CD4-positive, alpha-beta T cell treated with Interleukin-4 for 4 hours (primary cell): ENCODE results near the gene CERS4.
"Not testable (repeated sequence)": the region's sequence is repeated elsewhere in the genome, so short reads cannot be mapped to it uniquely, and the experiment has no call there.

Source experiments
- DNase-seq: peaks from one replicate; pipeline ENCODE4 v3.0.0-alpha.2; 2020

CERS4 gene

DNA sequence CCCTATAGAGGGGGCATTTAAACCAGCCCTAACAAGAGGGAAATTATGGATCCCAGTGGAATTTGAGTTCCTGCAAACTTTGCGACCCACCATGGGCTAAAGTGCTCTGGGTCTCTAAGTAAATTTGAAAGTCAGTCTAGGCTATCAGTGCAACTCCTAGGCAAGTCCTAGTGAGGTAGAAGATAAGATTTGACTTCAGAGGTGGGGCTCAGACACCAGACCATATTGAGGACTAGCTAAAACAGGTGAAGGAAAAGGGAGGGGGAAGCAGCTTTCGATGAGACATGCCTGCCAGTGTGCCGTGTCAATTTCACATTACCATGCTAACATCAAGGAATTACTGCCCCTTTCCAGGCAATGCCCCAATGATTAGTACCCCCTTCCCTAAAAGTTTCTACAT is 60.6 kb downstream of the CERS4 start:
- no peak for DNase-seq

DNA sequence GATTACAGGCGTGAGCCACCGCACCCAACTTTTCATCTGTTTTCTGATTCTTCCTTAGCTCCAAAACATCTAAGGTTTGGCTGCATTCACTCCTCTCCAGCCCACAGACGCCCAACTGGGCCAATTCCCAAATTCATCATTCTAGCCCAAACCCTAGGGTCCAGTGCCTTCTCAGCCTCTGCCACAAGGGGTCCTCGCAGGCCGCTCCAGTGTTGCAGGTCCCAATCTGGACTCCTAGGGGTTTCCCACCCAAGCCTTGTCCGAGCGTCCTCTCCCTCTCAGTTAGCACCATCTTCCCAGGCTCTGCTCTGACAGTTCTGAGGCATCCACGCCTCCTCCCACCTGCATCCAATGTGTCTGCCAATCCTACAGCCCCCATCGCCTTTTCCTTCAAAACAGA is 67.3 kb downstream of the CERS4 start:
- DNase-seq, result not testable (repeated sequence)

DNA sequence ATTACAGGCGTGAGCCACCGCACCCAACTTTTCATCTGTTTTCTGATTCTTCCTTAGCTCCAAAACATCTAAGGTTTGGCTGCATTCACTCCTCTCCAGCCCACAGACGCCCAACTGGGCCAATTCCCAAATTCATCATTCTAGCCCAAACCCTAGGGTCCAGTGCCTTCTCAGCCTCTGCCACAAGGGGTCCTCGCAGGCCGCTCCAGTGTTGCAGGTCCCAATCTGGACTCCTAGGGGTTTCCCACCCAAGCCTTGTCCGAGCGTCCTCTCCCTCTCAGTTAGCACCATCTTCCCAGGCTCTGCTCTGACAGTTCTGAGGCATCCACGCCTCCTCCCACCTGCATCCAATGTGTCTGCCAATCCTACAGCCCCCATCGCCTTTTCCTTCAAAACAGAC is 82.2 kb downstream of the CERS4 start:
- not testable (repeated sequence) for DNase-seq

DNA sequence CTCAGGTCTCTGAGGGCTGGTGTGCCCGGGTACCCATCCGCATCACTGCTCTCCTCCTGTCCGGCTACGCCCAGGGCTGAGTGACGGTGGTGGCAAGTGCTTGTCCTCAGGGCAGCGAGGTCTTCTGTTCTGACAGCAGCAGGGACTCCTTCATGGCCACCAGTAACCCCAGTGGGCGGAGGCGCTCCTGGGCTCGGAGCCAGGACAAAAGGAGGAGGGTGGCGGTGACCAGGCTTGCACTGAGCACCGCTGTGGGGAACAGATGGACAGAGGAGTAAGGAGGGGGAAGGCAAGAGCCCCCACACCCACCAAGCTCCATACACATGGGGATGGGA is 93.2 kb downstream of the CERS4 start:
- no peak for DNase-seq

DNA sequence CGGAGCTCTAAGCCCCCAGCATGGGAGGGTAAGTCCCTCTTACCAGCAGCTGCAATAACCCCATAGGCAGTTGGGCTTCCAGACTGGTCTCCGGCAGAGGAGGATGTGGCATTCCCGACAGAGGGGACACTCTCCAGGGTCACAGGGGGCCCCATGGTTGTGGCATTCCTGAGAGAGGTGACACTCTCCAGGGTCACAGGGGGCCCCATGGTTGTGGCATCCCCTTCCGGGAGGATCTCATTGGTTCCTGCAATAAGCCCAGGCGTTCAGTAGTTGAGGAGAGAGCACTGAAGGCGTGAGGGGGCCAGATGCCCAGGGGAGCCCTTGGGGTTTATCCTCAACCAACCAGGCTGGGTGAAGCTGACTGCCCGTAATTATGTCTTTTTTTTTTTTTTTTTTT is 93.6 kb downstream of the CERS4 start:
- DNase-seq, result no peak

DNA sequence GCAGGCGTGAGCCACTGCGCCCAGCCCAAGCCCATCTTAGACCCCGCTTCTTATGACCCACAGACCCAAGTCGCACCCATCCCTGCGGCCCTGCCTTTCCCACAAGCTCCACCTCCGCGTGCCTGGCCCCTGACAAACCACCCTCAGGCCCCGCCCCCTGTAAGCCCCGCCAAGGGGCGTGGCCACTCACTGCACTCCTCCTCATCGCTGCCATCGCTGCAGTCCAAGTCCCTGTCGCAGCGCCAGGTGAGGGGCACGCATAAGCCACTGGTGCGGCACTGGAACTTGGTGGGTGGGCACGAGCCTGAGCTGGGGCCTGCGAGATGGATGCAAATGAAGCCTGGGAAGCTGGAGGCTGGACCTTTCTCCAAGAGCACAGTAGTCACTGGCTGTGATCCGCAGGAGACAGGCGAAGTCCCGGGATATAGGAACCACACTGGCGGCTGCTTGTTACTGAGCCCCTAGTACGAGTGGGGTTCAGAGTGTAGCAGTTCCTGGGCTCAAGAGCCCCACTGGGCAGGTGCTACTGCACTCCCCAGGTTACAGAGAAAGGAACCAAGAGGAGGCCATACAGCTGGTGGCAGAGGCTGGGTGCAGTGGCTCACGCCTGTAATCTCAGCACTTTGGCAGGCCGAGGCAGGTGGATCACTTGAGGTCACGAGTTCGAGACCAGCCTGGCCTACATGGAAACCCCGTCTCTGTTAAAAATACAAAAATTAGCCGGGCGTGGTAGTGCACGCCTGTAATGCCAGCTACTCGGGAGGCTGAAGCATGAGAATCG is 95.9 kb downstream of the CERS4 start:
- DNase-seq, result no peak

DNA sequence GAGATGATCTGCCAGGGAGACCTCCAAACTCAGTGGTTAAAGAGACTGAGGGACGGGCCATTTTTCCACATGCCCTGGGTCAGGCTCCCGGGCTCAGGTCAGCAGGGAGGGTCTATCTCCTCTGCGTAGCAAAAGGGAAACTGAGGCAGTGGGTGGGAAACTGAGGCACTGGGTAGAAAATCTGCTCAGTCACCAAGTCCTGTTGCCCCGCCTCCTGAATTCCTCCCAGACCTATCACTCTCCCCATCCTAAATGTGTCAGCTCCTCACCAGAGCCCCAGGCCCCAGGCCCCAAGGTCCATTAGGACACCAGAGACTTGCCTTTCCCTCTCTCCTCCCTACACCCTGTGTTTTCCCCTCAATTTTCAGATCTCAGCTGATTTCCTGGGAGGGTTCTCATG is 96.6 kb downstream of the CERS4 start:
- DNase-seq, result no peak

DNA sequence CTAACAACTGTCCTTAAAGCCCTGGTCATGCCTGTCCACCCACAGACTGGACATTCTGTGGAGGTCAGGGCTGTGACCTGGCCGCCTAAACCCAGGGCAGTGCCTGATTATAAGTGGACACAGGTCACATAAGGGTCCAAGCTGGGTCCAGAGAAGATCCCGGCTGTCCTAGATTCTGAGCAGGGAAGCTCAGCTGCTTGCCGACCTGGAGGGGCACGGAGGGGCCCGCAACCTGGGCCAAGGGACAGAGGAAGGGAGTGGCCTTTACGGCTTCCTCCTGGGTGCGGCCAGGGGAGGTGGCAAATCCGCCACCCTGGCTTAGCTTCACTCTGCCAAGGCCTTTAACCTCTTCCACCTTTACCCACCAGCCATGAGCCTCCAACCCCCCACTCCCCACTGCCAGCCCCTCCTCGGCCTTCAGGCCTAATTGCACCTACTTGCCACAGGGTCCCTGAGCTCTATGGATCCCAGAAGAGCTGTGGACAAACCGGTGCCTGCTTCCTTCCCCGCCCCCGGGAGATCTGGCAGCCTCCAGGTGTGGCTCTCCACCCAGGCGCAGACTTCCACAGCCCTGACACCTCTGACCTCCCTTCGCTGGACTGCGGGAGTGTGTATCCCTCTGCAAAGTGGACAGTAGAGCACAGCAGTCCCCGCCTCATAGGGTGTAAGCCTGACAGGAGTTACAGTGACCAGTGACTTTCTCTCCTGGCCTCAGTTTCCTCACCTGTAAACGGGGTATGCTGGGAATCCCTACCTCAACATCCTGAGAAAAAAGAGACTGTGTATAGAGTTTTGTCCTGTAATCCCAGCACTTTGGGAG is 97.3 kb downstream of the CERS4 start:
- DNase-seq, result no peak

DNA sequence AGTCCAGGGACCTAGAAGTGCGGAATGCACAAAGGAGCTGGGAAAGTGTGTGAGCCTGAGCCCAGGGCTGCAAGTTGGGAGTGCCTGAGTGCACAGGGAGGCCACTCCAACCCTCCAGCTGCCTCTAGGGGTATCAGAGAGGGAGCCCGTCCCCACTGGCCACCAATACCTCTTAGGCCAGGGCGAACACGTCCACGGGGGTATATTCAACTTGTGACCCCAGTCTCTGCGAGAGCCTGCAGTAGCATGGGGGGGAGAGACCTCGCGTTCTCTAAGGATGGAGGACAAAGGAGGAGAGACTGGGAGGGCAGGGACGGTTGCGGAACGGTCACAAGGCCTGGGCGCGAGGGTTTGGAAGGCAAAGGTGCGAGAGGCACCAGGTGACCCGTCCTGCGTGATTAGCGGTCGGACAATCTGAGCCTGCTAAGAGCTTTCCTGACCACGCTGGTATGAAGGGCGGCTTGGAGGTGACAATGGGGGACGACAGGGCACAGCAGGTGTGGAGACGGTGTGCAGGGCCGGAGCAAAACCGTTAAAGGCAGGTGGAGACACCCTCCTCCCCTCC is 98.3 kb downstream of the CERS4 start:
- DNase-seq, result no peak

DNA sequence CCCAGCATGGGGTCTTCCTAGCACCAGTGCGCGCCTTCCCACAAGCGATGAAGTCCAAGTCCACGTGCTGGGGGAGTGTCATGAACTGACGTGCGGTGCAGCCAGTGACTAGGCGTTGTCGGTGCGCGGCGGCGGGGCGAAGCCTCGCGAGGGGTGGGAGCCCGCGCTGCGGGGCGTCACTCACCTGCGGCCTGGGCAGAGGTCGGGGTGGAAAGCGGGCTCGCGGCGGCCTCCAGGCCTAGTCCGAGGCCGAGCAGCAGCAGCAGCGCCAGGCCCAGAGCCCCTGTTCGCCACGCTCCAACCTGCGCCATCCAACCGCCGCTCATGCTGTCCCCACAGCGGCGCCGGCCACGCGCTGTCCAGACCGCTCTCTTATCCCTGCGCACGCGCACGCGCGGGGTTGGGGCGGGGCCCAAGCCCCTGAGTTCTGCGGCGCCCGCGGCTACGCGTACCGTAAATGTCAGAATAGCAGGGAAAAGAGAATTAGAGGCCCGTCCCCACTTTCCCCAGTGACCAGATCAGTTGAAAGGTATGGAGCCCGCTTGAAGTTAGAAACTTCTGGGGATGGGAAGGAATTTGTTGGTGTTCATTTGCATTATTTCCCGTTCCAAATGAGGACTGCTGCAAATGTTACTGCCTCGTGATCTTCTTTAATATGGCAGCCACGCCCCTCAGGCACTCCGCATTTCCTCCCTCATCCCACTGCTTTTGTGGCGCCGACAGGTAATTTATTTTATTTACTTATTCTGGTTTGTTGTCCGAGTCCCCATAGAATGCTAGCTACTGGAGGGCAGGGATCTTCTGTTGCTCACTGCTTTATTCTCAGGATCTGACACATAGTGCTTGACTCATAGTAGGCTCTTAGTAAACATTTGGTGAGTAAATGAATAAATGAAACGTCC is 99.0 kb downstream of the CERS4 start, which contains the start of gene CD320:
Gene CD320, minus strand, starts transcription at position 394 of the 902 bp plus-strand sequence. Its CDS starts 68 bp downstream, at position 326.
- peak; percentile 80 for DNase-seq

DNA sequence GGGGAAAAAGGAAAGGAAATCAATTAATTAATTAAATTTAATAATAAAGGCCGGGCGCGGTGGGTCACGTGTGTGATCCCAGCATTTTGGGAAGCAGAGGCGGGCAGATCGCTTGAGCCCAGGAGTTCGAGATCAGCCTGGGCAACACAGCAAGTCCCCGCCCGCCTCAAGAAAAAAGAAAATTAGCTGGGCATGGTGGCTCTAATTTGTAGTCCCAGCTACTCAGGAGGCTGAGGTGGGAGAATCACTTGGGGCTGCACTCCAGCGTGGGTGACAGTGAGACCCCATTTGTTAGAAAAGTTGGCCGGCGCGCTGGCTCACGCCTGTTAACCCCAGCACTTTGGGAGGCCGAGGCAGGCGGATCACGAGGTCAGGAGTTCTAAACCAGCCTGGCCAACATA is 99.7 kb downstream of the CERS4 start:
- no peak for DNase-seq

DNA sequence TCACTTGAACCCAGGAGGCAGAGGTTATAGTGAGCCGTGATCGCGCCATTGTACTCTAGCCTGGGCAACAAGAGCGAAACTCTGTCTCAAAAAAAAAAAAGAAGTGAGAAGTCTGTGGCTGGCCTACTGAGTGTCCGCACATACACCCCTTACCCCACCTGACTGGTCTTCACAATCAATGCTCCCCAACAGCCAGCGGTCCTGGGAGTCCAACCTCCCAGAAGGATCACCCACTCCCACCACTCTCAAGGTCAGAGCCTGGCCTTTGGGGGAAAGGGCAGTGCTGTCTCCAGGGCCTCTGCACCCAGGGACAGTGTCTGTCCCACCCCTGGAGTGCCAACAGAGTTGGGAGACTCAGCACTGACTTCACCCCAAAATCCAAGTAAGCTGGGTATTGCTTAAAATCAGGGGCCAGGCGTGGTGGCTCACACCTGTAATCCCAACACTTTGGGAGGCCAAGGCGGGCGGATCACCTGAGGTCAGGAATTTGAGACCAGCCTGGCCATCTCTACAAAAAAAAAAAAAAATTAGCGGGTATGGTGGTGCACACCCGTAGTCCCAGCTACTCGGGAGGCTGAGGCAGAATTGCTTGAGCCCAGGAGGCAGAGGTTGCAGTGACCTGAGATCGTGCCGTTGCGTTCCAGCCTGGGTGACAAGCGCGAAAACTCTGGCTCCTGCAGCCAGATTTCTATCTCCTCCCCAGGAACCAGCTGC is 101.3 kb downstream of the CERS4 start:
- no peak for DNase-seq

DNA sequence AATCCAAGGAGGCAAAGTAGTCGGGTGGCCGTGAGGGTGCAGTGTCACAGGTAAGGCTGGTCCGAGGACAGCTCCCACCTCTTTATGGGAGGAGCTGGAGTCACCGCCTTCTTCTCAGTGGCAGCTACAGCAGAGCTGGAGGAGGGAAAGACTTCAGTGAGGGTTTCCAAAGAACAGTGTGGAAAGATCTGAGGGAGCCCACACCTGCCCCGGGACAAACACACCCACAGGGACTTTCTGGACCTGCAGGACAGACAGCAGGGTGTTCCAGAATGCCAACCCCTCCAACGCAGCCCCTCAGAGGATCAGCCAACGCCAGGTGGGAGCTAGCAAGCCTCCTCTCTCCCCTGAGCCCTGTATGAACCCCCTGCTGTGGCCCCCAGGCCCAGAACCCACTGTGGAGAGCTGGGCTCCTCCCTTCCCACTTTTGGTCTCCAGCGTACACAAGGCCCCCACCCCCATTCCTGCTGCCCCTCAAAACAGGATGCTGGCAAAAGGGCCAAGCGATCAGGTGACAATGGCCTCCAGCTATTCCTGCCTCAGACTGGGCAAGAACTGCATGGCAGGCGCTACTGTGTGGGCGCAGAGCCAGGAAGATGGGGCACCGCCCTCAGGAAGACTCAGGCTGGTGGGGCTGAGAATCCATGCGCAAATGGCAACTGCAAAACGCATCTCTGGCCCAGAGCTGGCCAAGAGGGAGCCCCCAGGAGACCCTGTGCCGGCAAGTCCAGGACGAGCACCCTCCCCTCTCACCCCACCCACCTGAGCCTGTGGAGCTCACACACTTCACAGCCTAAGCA is 102.5 kb downstream of the CERS4 start:
- DNase-seq, result no peak
